Fibroblast of peridontal ligament (primary cell): ENCODE data around the gene FOXM1.
"Not testable (repeated sequence)": the region's sequence is repeated elsewhere in the genome, so short reads cannot be mapped to it uniquely, and the experiment has no call there.

ENCODE experiments used
- DNase-seq: peaks from one replicate; pipeline ENCODE4 v3.0.0-alpha.2; 2010; ENCODE audit errors: extremely low read depth

FOXM1 gene

DNA sequence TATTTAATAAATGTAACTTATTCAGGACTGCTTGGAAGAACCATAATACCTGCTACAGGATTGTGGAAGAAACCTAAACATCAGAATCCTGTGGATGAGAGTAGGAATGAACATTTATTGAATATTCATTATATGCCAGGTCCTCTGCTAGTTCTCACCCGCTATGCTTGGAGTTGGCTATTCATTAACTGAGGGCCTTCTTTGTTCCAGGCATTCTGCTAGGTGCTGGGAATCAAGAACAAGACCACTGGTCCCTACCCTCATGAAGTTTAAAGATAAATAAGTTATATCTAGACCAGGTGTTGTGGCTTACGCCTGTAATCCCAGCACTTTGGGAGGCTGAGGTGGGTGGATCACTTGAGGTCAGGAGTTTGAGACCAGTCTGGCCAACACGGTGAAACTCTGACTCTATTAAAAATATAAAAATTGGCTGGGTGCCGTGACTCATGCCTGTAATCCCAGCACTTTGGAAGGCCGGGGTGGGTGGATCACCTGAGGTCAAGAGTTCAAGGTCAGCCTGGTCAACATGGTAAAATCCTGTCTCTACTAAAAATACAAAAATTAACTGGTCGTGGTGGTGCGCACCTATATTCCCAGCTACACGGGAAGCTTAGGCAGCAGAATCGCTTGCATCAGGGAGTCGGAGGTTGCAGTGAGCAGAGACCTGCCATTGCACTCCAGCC lies 9.9 kb upstream of the FOXM1 start:
- DNase-seq = no peak

DNA sequence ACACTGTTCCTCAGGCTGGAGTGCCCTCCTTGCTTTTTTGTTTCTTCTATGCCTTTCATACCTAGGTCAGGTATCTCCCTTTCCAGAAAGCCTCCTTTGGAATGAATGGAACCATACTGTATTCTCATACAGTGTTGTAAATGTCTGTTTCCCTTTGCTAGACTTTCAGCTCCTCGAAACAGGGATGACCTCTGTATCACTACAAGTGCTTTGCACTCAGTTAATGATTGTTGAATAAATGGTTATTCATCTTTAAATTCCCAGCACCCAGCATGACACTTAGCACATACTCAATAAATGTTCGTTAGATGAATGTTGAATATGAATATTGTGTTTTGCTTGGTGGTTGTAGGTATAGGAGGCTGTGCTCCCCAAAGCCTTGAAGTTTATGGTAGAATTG lies 7.8 kb upstream of the FOXM1 start:
- no peak for DNase-seq

DNA sequence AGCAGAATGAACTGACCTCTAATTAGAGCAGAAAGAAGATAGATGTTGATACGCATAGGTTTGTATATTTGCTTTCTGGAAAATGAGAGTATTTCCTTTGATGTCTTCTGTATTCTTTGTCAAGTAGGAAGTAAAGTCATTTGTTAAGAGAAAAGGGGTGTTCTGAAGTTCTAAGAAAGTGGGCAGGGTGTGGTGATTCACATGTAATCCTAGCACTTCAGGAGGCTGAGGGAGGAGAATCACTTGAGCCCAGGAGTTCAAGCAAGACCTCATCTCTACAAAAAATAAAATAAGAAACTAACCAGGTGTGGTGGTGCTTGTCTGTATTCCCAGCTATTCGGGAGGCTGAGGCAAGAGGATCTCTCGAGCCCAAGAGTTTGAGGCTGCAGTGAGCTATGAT lies 2.9 kb upstream of the FOXM1 start:
- no peak for DNase-seq

DNA sequence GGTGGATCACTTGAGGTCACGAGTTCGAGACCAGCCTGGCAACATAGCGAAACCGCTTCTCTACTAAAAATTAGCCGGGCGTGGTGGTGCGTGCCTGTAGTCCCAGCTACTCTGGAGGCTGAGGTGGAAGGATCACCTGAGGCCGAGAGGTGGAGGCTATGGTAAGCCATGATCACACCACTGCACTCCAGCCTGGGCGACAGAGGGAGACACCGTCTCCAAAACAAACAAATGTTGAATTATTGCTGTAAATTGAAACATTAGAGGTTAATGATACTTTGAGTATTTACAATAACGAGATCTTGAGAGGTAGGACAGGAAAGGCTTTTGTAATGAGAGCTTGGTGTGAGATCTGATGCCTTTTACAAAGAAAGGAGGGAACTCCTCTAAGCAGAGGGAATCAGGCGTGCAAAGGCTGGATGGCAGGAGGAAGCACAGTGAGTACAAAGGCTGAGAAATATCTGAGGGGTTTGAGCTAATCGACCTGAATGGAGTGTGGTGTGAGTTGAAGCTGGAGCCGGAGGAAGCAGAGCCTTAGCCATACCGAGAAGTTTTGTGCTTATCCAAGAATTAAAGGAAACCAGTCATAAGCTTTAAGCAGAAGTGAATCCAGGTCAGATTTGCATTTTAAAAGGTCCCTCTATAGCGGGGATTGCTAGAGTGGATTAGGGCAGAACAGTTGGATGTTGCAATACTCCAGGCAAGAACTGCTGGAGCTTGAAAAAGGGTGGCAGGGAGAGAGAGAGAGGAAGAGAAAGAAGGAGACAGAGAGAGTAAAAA lies 1.2 kb upstream of the FOXM1 start:
- DNase-seq = peak; percentile 68

DNA sequence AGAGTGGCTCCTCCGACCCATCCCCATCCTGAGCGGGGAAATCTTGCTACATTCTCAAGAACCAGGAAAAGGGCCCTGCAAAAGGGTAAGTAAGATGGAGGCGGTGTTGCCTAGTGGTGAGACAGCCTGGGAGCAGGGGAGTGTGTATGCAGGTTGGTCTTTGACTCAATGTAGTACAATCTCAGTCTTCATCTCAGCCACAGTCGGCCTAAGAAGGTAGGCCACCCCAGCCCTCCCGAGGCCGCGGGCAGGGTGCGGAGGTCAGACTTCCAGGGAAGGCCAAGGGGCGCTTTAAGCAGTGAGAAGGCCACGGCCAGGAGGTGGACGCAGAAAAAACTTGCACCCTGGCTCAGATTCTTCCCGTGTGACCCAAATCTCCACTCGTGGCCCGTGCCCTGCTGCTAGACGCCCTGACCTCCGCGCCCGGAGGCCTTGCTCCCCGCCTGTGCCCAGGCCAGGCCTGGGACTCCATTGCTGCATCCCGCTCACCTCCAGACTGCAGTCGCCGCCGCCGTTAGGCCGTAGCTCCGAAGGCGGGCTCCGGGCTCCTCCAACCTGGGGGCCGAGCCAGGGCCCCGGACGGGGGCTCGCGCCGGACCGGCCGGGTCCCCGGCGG lies 435 bp downstream of the FOXM1 start:
- peak; percentile 24 for DNase-seq

DNA sequence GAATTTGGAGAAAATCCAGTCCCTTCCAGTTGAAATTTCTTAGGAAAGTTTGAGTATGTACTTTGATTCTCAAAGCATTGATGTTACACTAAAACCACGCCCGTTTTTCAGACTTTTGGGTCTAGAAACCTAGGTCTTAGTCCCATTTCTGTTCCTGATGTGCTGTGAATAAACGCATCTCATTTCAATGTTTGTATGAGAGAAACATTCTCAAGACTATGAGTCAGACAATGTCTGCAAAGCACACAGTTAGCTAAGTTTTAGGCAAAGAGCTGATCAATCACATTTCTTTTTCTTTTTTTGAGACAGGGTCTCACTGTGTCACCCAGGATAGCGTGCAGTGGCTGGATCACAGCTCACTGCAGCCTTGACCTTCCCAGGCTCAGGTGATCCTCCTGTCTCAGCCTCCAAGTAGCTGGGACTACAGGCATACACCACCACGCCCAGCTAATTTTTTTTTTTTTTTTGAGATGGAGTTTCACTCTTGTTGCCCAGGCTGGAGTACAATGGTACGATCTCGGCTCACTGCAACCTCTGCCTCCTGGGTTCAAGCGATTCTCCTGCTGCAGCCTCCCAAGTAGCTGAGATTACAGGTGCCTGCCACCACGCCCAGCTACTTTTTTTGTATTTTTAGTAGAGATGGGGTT lies 7.9 kb downstream of the FOXM1 start:
- DNase-seq = peak; percentile 68

DNA sequence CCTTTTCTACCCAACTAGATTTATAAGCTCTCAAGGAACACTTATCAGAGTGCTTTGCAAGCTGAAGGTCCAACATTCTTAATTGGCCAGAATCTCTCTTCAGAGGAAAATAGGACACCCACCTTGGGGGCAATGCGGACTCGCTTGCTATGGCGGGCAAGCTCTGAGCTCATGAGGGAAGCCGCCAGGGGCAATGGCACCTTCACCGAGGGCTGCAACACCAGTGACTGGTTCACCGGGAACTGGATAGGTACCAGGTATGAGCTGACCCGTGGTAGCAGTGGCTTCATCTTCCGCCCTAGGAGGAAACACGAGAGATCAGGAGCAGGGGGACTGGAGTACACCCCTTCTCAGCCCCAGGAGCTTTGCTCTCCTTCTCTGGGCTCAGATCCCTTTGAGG lies 12.8 kb downstream of the FOXM1 start:
- DNase-seq = no peak

DNA sequence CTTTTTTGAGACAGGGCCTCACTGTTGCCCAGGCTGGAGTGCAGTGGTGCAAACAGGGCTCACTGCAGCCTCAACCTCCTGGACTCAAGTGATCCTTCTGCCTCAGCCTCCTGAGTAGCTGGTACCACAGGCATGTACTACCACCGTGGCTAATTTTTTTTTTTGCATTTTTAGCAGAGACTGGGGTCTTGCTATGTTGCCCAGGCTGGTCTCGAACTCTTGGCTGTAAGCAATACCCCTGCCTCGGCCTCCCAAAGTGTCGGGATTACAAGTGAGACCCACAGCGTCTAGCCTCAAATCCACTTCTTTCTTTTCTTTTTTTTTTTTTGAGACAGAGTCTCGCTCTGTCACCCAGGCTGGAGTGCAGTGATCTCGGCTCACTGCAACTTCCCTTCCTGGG lies 13.6 kb downstream of the FOXM1 start:
- DNase-seq = not testable (repeated sequence)

DNA sequence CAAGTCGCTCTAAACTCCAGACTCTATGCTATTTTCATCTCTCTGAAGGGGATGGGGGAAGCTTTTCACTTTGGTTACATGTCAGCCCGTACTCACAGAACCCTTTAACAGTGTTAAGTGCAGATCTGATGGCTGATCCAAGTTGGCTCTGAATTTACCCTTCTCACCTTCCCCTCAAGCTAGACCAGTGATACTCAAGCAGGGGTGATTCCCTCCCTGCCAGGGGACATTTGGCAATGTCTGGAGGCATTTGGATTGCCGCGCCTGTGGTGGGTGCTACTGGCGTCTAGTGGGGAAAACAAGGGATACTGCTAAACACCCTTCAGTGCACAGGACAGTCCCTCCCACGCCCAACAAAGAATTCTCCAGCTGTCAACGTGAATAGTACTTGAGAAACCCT lies 14.1 kb downstream of the FOXM1 start:
- no peak for DNase-seq

DNA sequence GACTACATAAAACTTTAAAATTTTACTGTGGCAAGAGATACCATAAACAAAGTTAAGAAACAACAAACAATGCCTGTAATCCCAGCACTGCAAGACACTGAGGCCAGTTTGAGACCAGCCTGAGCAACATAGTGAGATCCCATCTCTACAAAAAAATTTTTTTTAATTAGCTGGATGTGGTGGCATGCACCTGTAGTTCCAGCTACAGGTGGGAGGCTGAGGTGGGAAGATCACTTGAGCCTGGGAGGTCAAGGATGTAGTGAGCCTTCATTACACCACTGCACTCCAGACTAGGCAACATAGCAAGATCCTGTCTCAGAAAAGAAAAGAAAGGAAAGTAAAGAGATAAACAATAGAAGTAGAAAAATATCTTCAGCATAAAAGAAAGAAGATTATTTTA lies 16.8 kb downstream of the FOXM1 start:
- DNase-seq = no peak

DNA sequence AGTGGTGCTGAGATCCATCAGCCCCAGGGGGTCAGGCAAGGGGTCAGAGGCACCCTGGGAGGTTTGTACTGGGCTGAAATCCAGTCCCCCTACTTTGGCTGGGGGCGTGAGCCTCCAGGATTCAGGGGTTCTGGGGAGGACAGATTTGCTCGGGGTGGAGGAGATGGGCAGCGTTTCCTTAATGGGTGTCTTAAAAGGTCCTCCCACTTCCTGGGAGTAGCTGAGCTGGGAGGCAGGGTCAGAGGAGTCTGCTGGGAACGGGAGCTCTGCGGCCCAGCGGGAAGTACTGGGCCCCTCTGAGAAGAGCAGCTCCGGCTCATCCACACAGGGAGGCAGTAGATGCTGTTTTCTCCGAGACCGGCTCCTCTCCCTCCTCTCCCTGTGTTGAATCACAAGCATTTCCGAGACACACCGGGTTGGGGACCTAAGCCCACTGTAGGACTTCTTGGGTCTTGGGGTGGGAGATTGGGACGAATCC lies 18.0 kb downstream of the FOXM1 start:
- no peak for DNase-seq

DNA sequence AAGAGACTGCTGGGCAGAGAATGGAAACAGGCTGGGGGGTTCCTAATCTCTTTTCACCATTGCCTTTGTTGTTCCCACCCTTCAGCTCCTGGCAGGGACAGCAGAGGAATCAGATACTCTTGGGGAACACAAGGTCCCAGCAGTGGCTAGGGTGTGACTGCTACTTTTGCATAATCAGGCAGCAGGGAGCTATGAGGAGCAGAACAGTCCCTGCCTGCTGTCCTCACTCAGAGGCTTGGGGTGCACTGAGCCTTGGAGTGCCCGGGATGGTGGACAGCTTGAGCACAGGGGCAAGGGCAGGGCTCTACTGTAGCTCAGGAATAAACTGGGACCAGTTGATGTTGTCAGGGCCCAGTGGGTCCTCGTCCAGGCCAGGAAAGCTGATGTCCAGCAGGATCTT lies 18.6 kb downstream of the FOXM1 start:
- no peak for DNase-seq

DNA sequence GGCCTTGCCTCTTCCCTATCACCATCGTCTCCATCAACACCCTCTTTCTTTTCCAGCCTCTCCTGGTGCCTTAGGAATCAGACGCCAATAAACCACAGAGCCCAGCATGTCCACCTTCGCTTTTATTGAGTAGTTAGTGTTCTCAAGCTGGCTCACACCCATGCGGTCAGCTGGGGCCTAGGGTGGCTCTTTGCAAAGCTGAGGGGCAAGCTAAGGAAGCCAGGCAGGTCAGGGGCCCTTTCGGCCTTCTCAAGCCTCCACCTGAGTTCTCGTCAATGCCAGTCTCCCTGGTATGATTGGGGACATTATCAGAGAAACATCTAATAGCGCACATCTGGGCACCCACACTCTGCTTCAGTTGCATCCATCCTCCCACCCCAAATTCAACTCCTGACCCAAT lies 19.4 kb downstream of the FOXM1 start:
- DNase-seq = no peak

DNA sequence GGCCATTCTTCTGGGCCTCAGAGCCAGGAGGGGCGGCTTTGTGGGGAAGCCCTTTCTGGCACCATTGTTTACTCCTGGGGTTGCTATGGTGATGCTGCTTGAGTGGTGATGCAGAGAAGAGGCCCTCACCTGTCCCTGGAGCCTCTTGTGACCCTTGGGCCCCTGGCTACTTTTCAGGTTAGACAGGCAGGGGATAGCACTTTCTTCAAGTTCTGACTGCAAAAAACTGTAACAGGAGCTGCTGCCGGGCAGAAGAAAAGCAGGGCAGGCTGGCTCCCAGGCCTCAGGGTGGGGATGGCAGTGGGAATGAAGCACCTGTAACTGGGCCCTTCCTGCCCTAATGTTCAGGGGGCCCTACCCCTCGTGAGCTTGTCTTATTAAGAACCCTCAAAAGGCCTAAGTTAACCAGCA lies 19.9 kb downstream of the FOXM1 start, which contains the start of gene TEX52:
TEX52 (minus strand) TSS at position 19 of the 411 bp plus-strand sequence; CDS start at position 6, 13 bp downstream.
- DNase-seq = no peak

DNA sequence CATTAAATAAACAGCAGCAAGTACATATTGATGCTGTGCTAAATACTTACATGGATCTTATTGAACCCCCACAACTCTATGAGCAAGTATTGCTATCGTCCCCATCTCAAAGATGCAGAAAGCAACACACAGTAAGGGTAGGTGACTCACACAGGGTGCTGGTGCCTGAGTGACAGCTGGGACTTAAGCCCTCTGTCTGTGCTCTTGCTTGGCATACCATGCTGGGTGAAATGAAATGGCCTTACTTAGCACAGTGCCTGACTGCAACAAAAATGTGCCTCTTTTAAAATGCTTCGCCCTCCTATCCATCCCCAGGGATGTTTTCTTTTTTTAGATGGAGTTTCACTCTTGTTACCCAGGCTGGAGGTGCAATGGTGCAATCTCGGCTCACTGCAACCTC lies 20.9 kb downstream of the FOXM1 start:
- DNase-seq = no peak

DNA sequence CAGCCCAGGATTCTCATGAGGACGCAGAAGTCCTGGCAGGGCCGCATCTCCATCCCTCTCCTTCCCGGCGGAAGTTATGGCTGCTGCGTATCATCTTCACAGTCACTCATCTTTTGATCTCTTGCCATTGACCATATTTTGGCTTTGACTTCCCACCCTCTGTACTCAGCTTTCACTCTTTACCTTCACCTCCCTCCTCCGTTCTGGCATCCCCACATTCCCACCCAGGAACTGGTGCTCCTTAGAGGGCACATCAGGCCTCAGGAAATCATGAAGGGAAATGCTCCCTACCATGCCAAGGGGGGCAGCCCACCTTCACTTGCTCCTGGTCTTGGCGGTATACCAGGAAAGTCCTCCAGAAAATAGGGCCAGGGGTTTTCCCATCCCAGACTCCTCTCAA lies 21.4 kb downstream of the FOXM1 start:
- DNase-seq = no peak

DNA sequence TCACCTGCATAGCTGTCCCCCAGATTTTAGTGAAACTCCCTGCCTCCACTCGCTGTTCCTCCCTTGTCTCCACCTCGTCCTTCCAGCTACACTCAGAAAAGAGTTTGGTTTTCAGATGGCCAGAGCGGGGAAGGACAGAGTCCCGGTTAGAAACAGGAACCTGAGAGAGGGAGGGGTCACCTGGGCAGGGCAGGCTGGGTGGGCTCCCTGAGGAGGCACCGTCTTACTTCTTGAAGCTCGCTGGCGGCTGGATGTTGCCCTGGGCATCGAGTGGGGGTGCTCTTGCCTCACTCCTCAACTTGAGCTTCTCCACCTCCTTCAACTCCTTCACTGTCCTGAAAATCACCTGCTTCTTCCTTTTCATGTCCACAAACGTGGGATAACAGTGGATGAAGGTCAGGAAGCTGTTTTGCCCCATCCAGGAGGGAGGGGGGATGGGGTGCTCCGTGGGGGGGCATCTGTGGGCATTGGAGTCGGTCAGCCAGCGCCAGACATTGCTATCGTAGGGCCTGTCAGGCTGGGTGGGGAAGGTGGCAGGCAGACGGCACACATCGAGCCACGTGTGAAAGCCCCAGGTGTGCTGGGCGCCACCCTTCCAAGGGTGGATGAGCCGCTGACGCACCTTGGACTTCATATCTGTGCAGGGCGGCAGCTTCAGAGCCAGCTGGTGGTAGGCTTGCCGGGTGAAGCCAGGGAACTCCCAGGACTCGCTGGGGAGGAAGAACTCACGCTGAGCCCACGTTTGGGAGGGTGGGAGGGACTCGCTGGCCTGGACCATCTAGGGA lies 22.1 kb downstream of the FOXM1 start:
- DNase-seq = no peak

DNA sequence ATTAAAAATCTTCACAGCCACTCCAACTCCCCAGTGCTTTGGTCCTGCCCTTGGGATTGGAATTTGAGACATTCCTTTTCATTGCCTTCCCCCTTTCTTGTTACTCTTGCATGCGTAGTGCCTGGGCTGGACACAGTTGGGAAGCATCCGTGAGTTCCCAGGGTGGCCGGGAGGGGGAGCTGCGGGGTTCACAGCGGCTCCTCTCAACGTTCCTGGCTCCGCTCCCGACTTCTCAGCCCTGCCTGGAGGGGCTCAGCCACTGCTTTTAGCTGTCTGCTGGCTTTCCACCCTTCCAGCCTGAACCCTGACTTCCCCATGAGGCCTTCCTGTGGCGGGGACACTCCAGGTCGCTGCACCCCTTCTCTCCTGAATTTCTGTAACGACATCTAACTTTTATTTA lies 23.3 kb downstream of the FOXM1 start:
- DNase-seq = peak; percentile 69

DNA sequence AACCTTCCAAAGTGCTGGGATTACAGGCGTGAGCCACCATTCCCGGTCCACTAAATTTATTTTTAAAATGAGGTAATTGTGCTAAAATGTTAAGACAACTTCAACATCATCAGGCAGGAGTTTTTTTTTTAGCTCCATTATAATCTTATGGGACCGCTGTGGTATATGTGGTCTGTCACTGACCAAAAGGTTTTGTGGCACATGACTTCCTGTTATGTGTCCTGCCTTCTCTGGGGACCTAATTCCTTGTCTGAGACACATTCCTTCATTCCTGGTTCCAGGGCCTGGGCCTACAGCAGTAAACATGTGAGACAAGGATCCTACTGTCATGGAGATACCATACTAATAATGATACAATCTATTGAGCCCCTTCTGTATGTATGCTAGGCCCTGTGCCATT lies 25.0 kb downstream of the FOXM1 start:
- no peak for DNase-seq

DNA sequence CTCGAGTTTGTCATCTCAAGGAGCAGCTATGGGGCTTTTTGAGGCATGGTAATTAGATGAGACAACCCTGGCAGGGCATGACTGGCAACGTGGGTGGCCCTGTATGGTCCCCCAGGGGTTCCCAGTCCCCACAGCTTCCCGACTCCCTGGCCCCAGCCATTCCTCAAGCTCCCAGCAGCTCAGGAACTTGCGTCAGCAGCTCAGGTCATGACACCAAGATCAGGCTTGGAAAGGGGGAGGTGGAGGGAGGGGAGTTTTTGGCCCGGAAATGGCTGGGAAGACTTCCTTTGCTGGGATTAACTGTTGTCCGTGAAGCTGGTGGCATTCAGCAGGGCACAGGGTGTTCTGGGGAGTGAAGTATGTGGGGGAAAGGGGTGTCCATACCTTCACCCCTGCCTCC lies 31.7 kb downstream of the FOXM1 start:
- DNase-seq = peak; percentile 47

DNA sequence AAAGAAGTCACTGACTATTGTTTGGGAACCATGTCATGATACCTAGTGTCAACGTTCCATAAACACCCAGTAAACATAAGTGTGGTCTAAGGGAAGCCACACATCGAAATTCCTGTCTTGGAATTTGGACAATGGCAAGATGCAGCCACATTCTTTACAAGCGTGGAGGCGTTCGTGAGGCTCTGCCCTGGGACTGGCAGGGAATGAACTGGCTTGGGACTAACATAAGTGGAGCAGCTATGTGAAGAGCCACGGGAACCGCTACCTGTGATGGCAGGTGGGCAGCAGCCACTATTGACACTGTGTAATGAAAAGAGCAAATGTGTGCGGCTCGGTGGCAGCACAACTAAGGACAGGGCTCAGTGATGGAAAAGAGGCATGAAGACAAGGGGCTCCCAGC lies 32.2 kb downstream of the FOXM1 start:
- no peak for DNase-seq

DNA sequence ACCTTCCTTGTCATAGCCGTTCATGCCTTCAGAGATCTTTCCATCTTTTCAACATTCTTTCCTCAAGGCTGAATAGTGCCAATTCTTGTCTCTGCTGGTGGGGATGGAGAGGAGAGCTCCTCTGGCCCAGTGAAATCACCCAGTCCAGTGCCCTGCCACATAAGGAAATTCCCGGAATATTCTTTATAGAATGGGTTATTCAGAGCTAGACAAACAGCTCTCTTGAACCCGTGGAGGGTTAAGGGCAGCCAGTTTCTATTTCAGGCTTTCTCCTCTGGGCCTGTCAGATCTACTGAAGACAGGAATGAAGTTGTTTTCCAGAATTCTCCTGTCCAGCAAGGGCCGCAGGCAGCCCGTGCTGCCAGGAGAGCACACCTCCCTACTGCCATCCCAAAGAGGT lies 34.0 kb downstream of the FOXM1 start:
- no peak for DNase-seq
